HG03108 (cell line): ENCODE data around the gene TSC22D3.
"Not testable (repeated sequence)": the region's sequence is repeated elsewhere in the genome, so short reads cannot be mapped to it uniquely, and the experiment has no call there.

Source experiments
- ATAC-seq: cut with Tn5 transposase; IDR thresholded peaks from one replicate; pipeline ENCODE4 v1.9.1; 2021; ENCODE audit warnings: moderate library complexity; ENCODE audit not compliant: unreplicated experiment

The TSC22D3 gene

GRCh38 chrX:107712231-107713202, 63.1 kb downstream of the TSC22D3 start:
- ATAC-seq, result no peak

GRCh38 chrX:107711521-107712181, 63.9 kb downstream of the TSC22D3 start:
- ATAC-seq, result no peak

- ATAC-seq, result peak; percentile 90
Measured at GRCh38 chrX:107710617-107711391, 64.8 kb downstream of the TSC22D3 start.

GRCh38 chrX:107709266-107709806, 66.3 kb downstream of the TSC22D3 start:
- ATAC-seq, result peak; percentile 26

GRCh38 chrX:107708762-107709161, 66.8 kb downstream of the TSC22D3 start:
- ATAC-seq, result no peak

- ATAC-seq, result no peak
Measured at GRCh38 chrX:107707866-107708265, 67.7 kb downstream of the TSC22D3 start.

GRCh38 chrX:107706309-107706708, 69.3 kb downstream of the TSC22D3 start:
- no peak for ATAC-seq

GRCh38 chrX:107704587-107704986, 71.0 kb downstream of the TSC22D3 start:
- ATAC-seq, result no peak

GRCh38 chrX:107704181-107704580, 71.4 kb downstream of the TSC22D3 start:
- ATAC-seq, result no peak

GRCh38 chrX:107701493-107702121, 74.0 kb downstream of the TSC22D3 start:
- peak; percentile 93 for ATAC-seq

GRCh38 chrX:107700790-107701189, 74.8 kb downstream of the TSC22D3 start:
- no peak for ATAC-seq

GRCh38 chrX:107700317-107700774, 75.2 kb downstream of the TSC22D3 start:
- ATAC-seq, result no peak

- ATAC-seq, result no peak
Measured at GRCh38 chrX:107699616-107700015, 76.0 kb downstream of the TSC22D3 start.

GRCh38 chrX:107691024-107691448, 84.6 kb downstream of the TSC22D3 start:
- ATAC-seq, result no peak

GRCh38 chrX:107687445-107687844, 88.1 kb downstream of the TSC22D3 start:
- no peak for ATAC-seq

- no peak for ATAC-seq
Measured at GRCh38 chrX:107686792-107687191, 88.8 kb downstream of the TSC22D3 start.

- ATAC-seq, result no peak
Measured at GRCh38 chrX:107686026-107686425, 89.6 kb downstream of the TSC22D3 start.

- ATAC-seq, result not testable (repeated sequence)
Measured at GRCh38 chrX:107685586-107685985, 90.0 kb downstream of the TSC22D3 start.

GRCh38 chrX:107684956-107685385, 90.6 kb downstream of the TSC22D3 start:
- ATAC-seq, result peak; percentile 87

GRCh38 chrX:107683931-107684330, 91.7 kb downstream of the TSC22D3 start:
- ATAC-seq, result no peak
